GM10248 (cell line): Measurements from ENCODE around the gene PARVB.

Experiments used
- CTCF ChIA-PET: fragments of 300-600 bp; sonication (Branson Sonifier 250); formaldehyde crosslinking; extraction: SDS; loops from one replicate; lab custom pipeline; 2021; ENCODE audit warnings: antibody characterized with exemption; lab: Yijun Ruan, JAX
- POLR2A ChIA-PET: fragments of 350-650 bp; sonication (Branson Sonifier 250); formaldehyde crosslinking; extraction: SDS; loops from one replicate; lab custom pipeline; 2020; ENCODE audit warnings: antibody characterized with exemption; lab: Yijun Ruan, JAX
- DNase-seq: peaks from one replicate; pipeline ENCODE4 v3.0.0; 2012; ENCODE audit errors: extremely low spot score
- CTCF ChIP-seq: IDR thresholded peaks from 2 replicates; pipeline ENCODE4 v1.5.1; 2012; ENCODE audit warnings: mild to moderate bottlenecking, low read depth; ENCODE audit errors: extremely low read depth, missing control alignments, control extremely low read depth

The PARVB gene

GRCh38 chr22:44001521-44001920 lies 22.6 kb upstream of the PARVB start:
- ChIA-PET POLR2A (no interaction called here), CTCF (interaction anchor here (1.1 to 2.9 kb wide), 3 partner anchors 8 to 84 kb away, joined by 3 to 26 read pairs (median 6); no protein-coding TSS in a partner anchor)
- DNase-seq, result no peak
- no peak for TF ChIP-seq CTCF

GRCh38 chr22:44002324-44002723 lies 21.8 kb upstream of the PARVB start:
- TF ChIP-seq CTCF, result no peak
- no peak for DNase-seq
- CTCF ChIA-PET, result interaction anchor here (1.1 to 2.9 kb wide), 3 partner anchors 9 to 83 kb away, joined by 3 to 26 read pairs (median 6); no protein-coding TSS in a partner anchor
- POLR2A ChIA-PET, result no interaction called here

GRCh38 chr22:44002997-44003396 lies 21.1 kb upstream of the PARVB start:
- POLR2A ChIA-PET, result no interaction called here
- CTCF ChIA-PET, result interaction anchor here (2.9 kb wide), 1 partner anchor 9 kb away, joined by 26 read pairs; no protein-coding TSS in a partner anchor
- TF ChIP-seq CTCF, result no peak
- DNase-seq, result no peak

GRCh38 chr22:44003405-44004103 lies 20.5 kb upstream of the PARVB start:
- no peak for TF ChIP-seq CTCF
- CTCF ChIA-PET, result interaction anchor here (2.9 to 3.7 kb wide), 2 partner anchors 10 kb away, joined by 20 to 26 read pairs; no protein-coding TSS in a partner anchor
- no peak for DNase-seq
- POLR2A ChIA-PET, result no interaction called here

GRCh38 chr22:44004104-44004460 lies 20.0 kb upstream of the PARVB start:
- ChIA-PET CTCF (interaction anchor here (3.7 kb wide), 1 partner anchor 11 kb away, joined by 20 read pairs; no protein-coding TSS in a partner anchor), POLR2A (no interaction called here)
- no peak for TF ChIP-seq CTCF
- DNase-seq, result no peak

GRCh38 chr22:44005524-44005923 lies 18.6 kb upstream of the PARVB start:
- ChIA-PET POLR2A (no interaction called here), CTCF (interaction anchor here (3.7 kb wide), 1 partner anchor 12 kb away, joined by 20 read pairs; no protein-coding TSS in a partner anchor)
- DNase-seq, result no peak
- no peak for TF ChIP-seq CTCF
